Vagina (tissue), 2 donors: ENCODE data around the gene POU6F2. TPM values are rescaled to one million over a fixed set of nuclear protein-coding genes. Genes with fewer than 3 reads are reported as not detected.

Experiments
- DNase-seq, 2 donors: peaks; one replicate each; pipeline ENCODE4 v3.0.0-alpha.2; 2017; ENCODE audit errors: extremely low spot score in 2 of 2
- H3K27ac ChIP-seq: fragments of 200-600 bp; sonication (generic); one replicate; pipeline ENCODE4 v1.5.1; 2019
- H3K27me3 ChIP-seq: fragments of 200-600 bp; sonication (generic); one replicate; pipeline ENCODE4 v1.5.1; 2019
- H3K36me3 ChIP-seq, 2 donors: fragments of 200-600 bp; sonication (generic); one replicate each; pipeline ENCODE4 v1.5.1; 2017 to 2019
- H3K4me1 ChIP-seq: fragments of 200-600 bp; sonication (generic); one replicate; pipeline ENCODE4 v1.5.1; 2019
- H3K4me3 ChIP-seq, 2 donors: fragments of 200-600 bp; sonication (generic); 1 replicate in 1 of 2; 2 replicates in 1 of 2; pipeline ENCODE4 v1.5.1; 2016 to 2019
- H3K9me3 ChIP-seq: fragments of 200-600 bp; sonication (generic); one replicate; pipeline ENCODE4 v1.5.1; 2019
- CTCF ChIP-seq, 3 experiments: fragments of 450-650 bp in 2 of 3; fragments of 200-600 bp in 1 of 3; sonication (generic) in 1 of 3; IDR thresholded peaks; one replicate each; pipeline ENCODE4 v1.5.1; 2017 to 2019; ENCODE audit warnings: antibody characterized with exemption in 3 of 3, mild to moderate bottlenecking in 2 of 3, moderate library complexity in 2 of 3
- POLR2A ChIP-seq, 2 donors: fragments of 450-650 bp; IDR thresholded peaks; one replicate each; pipeline ENCODE4 v1.6.1; 2017; ENCODE audit warnings: antibody characterized with exemption in 2 of 2, mild to moderate bottlenecking in 2 of 2, moderate library complexity in 2 of 2
- POLR2AphosphoS5 ChIP-seq, 2 donors: sonication (generic); formaldehyde crosslinking; IDR thresholded peaks; one replicate each; pipeline ENCODE4 v1.9.0; 2017; ENCODE audit warnings: antibody characterized with exemption in 2 of 2, mild to moderate bottlenecking in 2 of 2, low read depth in 1 of 2; ENCODE audit not compliant: insufficient read depth in 1 of 2
- intact Hi-C: fragments of 100-400 bp; cut with DNase I; formaldehyde crosslinking; loops from one replicate; pipeline ENCODE4 v1.15.1; 2023
- total RNA-seq: library from RNA; depleted of rRNA; stranded (reverse); fragments of >200 nt; gene quantifications from one replicate; pipeline ENCODE4 v1.2.3, GENCODE V29; 2016

The POU6F2 gene
- total RNA-seq, 1 donor from 2014 or later: not detected

GRCh38 chr7:39195967-39196366 lies 218.3 kb downstream of the POU6F2 start:
- no peak for DNase-seq
- no peaks in the 10 kb centered on the region for H3K9me3 ChIP-seq
- H3K36me3 ChIP-seq: no peaks in the 10 kb centered on the region
- TF ChIP-seq POLR2AphosphoS5 (IDR thresholded peaks at IDR 0.05; ENCODE audit: insufficient read depth in 1 of 2, low read depth in 1 of 2) (no peak), CTCF (IDR thresholded peaks at IDR 0.05) (no peak), POLR2A (IDR thresholded peaks at IDR 0.05) (no peak)
- no peak overlapping the region for H3K27ac ChIP-seq
- H3K4me3 ChIP-seq: no peak overlapping the region
- intact Hi-C loops: no loop called here
- H3K27me3 ChIP-seq: no peaks in the 10 kb centered on the region
- no peaks in the 10 kb centered on the region for H3K4me1 ChIP-seq

DNA sequence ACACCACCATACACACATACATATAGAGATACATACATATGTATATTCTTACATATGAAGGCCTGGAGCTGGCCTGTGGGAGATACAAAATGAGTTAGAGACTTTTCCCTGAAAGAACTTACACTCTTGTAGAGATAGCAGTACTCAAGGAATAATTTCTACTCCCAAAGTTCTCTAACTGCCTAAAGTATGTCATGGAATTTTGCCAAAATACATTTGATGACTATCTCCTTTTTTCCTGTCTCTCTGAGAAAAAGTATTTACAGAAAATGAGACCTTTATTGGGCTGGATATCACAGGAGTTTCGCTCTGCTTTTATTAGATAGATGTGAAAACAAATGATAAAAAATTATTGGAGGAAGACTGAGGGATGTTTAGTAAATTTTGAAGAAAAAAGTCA lies 220.1 kb downstream of the POU6F2 start:
- Histone ChIP-seq H3K27ac (no peak overlapping the region), H3K27me3 (no peaks in the 10 kb centered on the region), H3K36me3 (no peaks in the 10 kb centered on the region), H3K4me3 (no peak overlapping the region), H3K9me3 (no peaks in the 10 kb centered on the region), H3K4me1 (no peaks in the 10 kb centered on the region)
- no peak for DNase-seq
- TF ChIP-seq POLR2A (IDR thresholded peaks at IDR 0.05) (no peak), CTCF (IDR thresholded peaks at IDR 0.05) (no peak), POLR2AphosphoS5 (IDR thresholded peaks at IDR 0.05; ENCODE audit: insufficient read depth in 1 of 2, low read depth in 1 of 2) (no peak)
- intact Hi-C loops: no loop called here

GRCh38 chr7:39198556-39198955 lies 220.8 kb downstream of the POU6F2 start:
- Histone ChIP-seq H3K27ac (no peak overlapping the region), H3K4me1 (no peaks in the 10 kb centered on the region), H3K4me3 (no peak overlapping the region), H3K36me3 (no peaks in the 10 kb centered on the region), H3K27me3 (no peaks in the 10 kb centered on the region), H3K9me3 (no peaks in the 10 kb centered on the region)
- no peak for DNase-seq
- intact Hi-C loops: no loop called here
- TF ChIP-seq POLR2AphosphoS5 (IDR thresholded peaks at IDR 0.05; ENCODE audit: insufficient read depth in 1 of 2, low read depth in 1 of 2): no peak
- TF ChIP-seq POLR2A (IDR thresholded peaks at IDR 0.05): no peak
- TF ChIP-seq CTCF (IDR thresholded peaks at IDR 0.05): no peak

GRCh38 chr7:39199006-39199405 lies 221.3 kb downstream of the POU6F2 start:
- TF ChIP-seq POLR2A (IDR thresholded peaks at IDR 0.05): no peak
- no peak for TF ChIP-seq POLR2AphosphoS5 (IDR thresholded peaks at IDR 0.05; ENCODE audit: insufficient read depth in 1 of 2, low read depth in 1 of 2)
- no peak for TF ChIP-seq CTCF (IDR thresholded peaks at IDR 0.05)
- intact Hi-C loops: no loop called here
- no peaks in the 10 kb centered on the region for H3K9me3 ChIP-seq
- no peak overlapping the region for H3K27ac ChIP-seq
- H3K27me3 ChIP-seq: no peaks in the 10 kb centered on the region
- H3K4me1 ChIP-seq: no peaks in the 10 kb centered on the region
- H3K36me3 ChIP-seq: no peaks in the 10 kb centered on the region
- no peak overlapping the region for H3K4me3 ChIP-seq
- DNase-seq: no peak

GRCh38 chr7:39199951-39200350 lies 222.2 kb downstream of the POU6F2 start:
- H3K27me3 ChIP-seq: no peaks in the 10 kb centered on the region
- H3K27ac ChIP-seq: no peak overlapping the region
- no peak for TF ChIP-seq CTCF (IDR thresholded peaks at IDR 0.05)
- no peak for TF ChIP-seq POLR2A (IDR thresholded peaks at IDR 0.05)
- TF ChIP-seq POLR2AphosphoS5 (IDR thresholded peaks at IDR 0.05; ENCODE audit: insufficient read depth in 1 of 2, low read depth in 1 of 2): no peak
- no peak for DNase-seq
- intact Hi-C loops: no loop called here
- H3K4me1 ChIP-seq: no peaks in the 10 kb centered on the region
- H3K36me3 ChIP-seq: no peaks in the 10 kb centered on the region
- H3K4me3 ChIP-seq: no peak overlapping the region
- no peaks in the 10 kb centered on the region for H3K9me3 ChIP-seq
